GM12878 (cell line): Measurements from ENCODE around the gene C1orf198. TPM values are rescaled to one million over a fixed set of nuclear protein-coding genes. Genes with fewer than 3 reads are reported as not detected.

Experiments
- BCL3 ChIP-seq: IDR thresholded peaks from 2 replicates; pipeline ENCODE4 v1.6.1; 2011; ENCODE audit warnings: borderline replicate concordance, low read depth, mild to moderate bottlenecking, moderate library complexity, low read length; ENCODE audit not compliant: insufficient read depth, poor library complexity, severe bottlenecking
- DPF2 ChIP-seq: fragments of 450-650 bp; IDR thresholded peaks from 2 replicates; pipeline ENCODE4 v1.6.1; 2017; ENCODE audit warnings: mild to moderate bottlenecking
- ETV6 ChIP-seq, 2 experiments: fragments of 450-650 bp in 1 of 2; IDR thresholded peaks in 1 of 2; conservative IDR thresholded peaks in 1 of 2; 2 replicates each; pipeline ENCODE4 v1.6.1; 2014; ENCODE audit warnings: antibody characterized with exemption in 1 of 2, borderline replicate concordance in 1 of 2, low read depth in 1 of 2, mild to moderate bottlenecking in 1 of 2, moderate library complexity in 1 of 2
- EZH2 ChIP-seq: IDR thresholded peaks from 2 replicates; pipeline ENCODE4 v1.6.1; 2012; ENCODE audit warnings: low read depth, mild to moderate bottlenecking, control low read depth, inconsistent platforms, low read length, borderline replicate concordance; ENCODE audit not compliant: control insufficient read depth
- GATAD2B ChIP-seq: fragments of 450-650 bp; conservative IDR thresholded peaks from 2 replicates; pipeline ENCODE4 v1.6.1; 2017; ENCODE audit warnings: low read depth, mild to moderate bottlenecking, moderate library complexity
- MLLT1 ChIP-seq: fragments of 450-650 bp; IDR thresholded peaks from 2 replicates; pipeline ENCODE4 v1.6.1; 2016; ENCODE audit warnings: mild to moderate bottlenecking
- MTA3 ChIP-seq: IDR thresholded peaks from 2 replicates; pipeline ENCODE4 v1.6.1; 2012; ENCODE audit warnings: low read length, inconsistent platforms, borderline replicate concordance
- PAX5 ChIP-seq: IDR thresholded peaks from 2 replicates; pipeline ENCODE4 v1.6.1; 2011; ENCODE audit warnings: low read depth, low read length, borderline replicate concordance
- PKNOX1 ChIP-seq: fragments of 450-650 bp; IDR thresholded peaks from 2 replicates; pipeline ENCODE4 v1.6.1; 2016; ENCODE audit warnings: mild to moderate bottlenecking
- RELB ChIP-seq: fragments of 450-650 bp; IDR thresholded peaks from 2 replicates; pipeline ENCODE4 v1.6.1; 2017; ENCODE audit warnings: low read depth, mild to moderate bottlenecking, moderate library complexity
- RUNX3 ChIP-seq: IDR thresholded peaks from 2 replicates; pipeline ENCODE4 v1.6.1; 2012; ENCODE audit warnings: low read length, inconsistent platforms
- SPI1 ChIP-seq: IDR thresholded peaks from 2 replicates; pipeline ENCODE4 v1.6.1; 2011; ENCODE audit warnings: low read depth, mild to moderate bottlenecking, low read length, moderate library complexity, borderline replicate concordance; ENCODE audit not compliant: insufficient read depth
- SRF ChIP-seq, 2 experiments: IDR thresholded peaks; 2 replicates each; pipeline ENCODE4 v1.6.1; 2011; ENCODE audit warnings: low read depth in 2 of 2, low read length in 2 of 2, mild to moderate bottlenecking in 1 of 2, moderate library complexity in 1 of 2
- ZBTB33 ChIP-seq: fragments of 450-650 bp; IDR thresholded peaks from 2 replicates; pipeline ENCODE4 v1.6.1; 2017; ENCODE audit warnings: mild to moderate bottlenecking
- polyA plus RNA-seq, 11 experiments: library from polyadenylated mRNA; depleted of rRNA in 4 of 11; unstranded in 6 of 11; stranded (reverse) in 5 of 11; fragments of >200 nt; fragmentation: Nextera tagmentation in 4 of 11; fragmentation: Illumina TruSeq in 1 of 11; extraction: Ambion mirVana in 4 of 11; extraction: Trizol in 1 of 11; gene quantifications; 1 replicate in 1 of 11; 2 replicates in 10 of 11; pipeline versions ENCODE4 v1.2.1 to v1.2.3, GENCODE V29; 2011 to 2016; ENCODE audit warnings: inconsistent platforms in 2 of 11, missing spikeins in 2 of 11, low read depth in 1 of 11
- total RNA-seq, 4 experiments: library from RNA; depleted of rRNA in 3 of 4; stranded (reverse); fragments of >200 nt in 3 of 4; fragmentation: Illumina TruSeq in 1 of 4; extraction: Trizol in 1 of 4; gene quantifications; 2 replicates each; pipeline versions ENCODE4 v1.2.1 to v1.2.3, GENCODE V29; 2013 to 2021

The C1orf198 gene
- total and polyA plus RNA-seq, 10 of the 15 experiments (the other 5 are each of a cell fraction or from before 2014, with no cell fraction given): 0.16 to 2.8 (median 1.1) TPM

- TF ChIP-seq MLLT1 (no peak), ZBTB33 (no peak), RUNX3 (peak; percentile 95), PKNOX1 (peak; percentile 80), DPF2 (peak; percentile 44; the same call in 1 of the 2 replicates), SRF (IDR thresholded peaks at IDR 0.05; ENCODE audit: low read depth in 2 of 2, low read length in 2 of 2) (0 out of 4 replicates have a peak, but pooled peaks of 1 of the 2 experiments have one; percentile 34), PAX5 (peak; percentile 37; the same call in 1 of the 2 replicates), ETV6 (conservative IDR thresholded peaks at IDR 0.05 in 1 of 2, IDR thresholded peaks at IDR 0.05 in 1 of 2; ENCODE audit: borderline replicate concordance in 1 of 2, low read depth in 1 of 2) (peak in 1 of 2 experiments; percentile 59; a peak in 1 of 4 replicates), SPI1 (peak; percentile 80), GATAD2B (no peak), RELB (peak; percentile 21; the same call in 1 of the 2 replicates), EZH2 (no peak), MTA3 (no peak), BCL3 (no peak)
Measured at GRCh38 chr1:230892018-230892491, 23.7 kb upstream of the C1orf198 start (continued).
